Body of pancreas (tissue), 4 donors: ENCODE measurements around the gene SMARCD3.

Source experiments
- POLR2A ChIP-seq, 3 donors: fragments of 450-650 bp; IDR thresholded peaks; one replicate each; pipeline ENCODE4 v1.6.1; 2016; ENCODE audit warnings: antibody characterized with exemption in 3 of 3, mild to moderate bottlenecking in 2 of 3
- TF ChIP-seq, protein P1 (sequence below), 7 experiments: fragments of 450-650 bp in 4 of 7; fragments of 200-600 bp in 3 of 7; sonication (generic) in 3 of 7; IDR thresholded peaks; one replicate each; pipeline ENCODE4 v1.5.1; 2016 to 2019; ENCODE audit warnings: antibody characterized with exemption in 7 of 7

DNA sequence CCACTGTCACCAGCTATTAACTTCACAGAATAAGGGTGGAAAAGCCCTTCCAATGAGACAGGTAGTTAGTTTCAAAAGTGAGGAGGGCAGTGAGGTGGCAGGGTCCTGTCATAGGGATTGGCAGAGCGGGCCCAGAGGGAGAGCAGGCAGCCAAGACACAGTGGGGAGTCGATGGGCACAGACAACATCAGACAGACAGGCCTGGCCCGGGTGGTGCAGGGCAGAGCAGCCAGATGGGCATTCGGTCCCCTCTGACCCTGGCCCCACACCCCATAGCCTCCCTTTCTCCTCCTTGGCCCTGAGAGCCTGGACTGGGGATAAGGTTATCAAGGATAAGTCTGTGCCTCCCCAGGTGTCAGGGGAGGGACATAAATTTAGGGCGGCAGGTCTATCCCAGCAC lies 31.4 kb upstream of the SMARCD3 start:
- TF ChIP-seq, protein P1, sequence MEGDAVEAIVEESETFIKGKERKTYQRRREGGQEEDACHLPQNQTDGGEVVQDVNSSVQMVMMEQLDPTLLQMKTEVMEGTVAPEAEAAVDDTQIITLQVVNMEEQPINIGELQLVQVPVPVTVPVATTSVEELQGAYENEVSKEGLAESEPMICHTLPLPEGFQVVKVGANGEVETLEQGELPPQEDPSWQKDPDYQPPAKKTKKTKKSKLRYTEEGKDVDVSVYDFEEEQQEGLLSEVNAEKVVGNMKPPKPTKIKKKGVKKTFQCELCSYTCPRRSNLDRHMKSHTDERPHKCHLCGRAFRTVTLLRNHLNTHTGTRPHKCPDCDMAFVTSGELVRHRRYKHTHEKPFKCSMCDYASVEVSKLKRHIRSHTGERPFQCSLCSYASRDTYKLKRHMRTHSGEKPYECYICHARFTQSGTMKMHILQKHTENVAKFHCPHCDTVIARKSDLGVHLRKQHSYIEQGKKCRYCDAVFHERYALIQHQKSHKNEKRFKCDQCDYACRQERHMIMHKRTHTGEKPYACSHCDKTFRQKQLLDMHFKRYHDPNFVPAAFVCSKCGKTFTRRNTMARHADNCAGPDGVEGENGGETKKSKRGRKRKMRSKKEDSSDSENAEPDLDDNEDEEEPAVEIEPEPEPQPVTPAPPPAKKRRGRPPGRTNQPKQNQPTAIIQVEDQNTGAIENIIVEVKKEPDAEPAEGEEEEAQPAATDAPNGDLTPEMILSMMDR (IDR thresholded peaks at IDR 0.05), result no peak
- no peak for TF ChIP-seq POLR2A (IDR thresholded peaks at IDR 0.05)
